Measurements from ENCODE around the gene SCRN2. TPM values are rescaled to one million over a fixed set of nuclear protein-coding genes. Genes with fewer than 3 reads are reported as not detected.
A peak's percentile ranks its signal among the peaks of the same experiment; 100 is the strongest.

Gene SCRN2
- total and polyA plus RNA-seq, 2 of the 8 experiments (the other 6 are each of a cell fraction or from before 2014, with no cell fraction given), result 24.4 to 42.3 TPM

GRCh38 chr17:47844814-47845715 is 4.0 kb upstream of the SCRN2 start:
- Histone ChIP-seq H3K9me3 (ENCODE audit: insufficient read depth in 2 of 2, low read depth in 1 of 2, low read length in 1 of 2) (no peaks in the 10 kb centered on the region), H3K4ac (replicated peaks; ENCODE audit: insufficient read length, low read depth, low read length) (no peak overlapping the region), H3K79me2 (ENCODE audit: control insufficient read depth in 1 of 2, insufficient read depth in 2 of 2, low read length in 2 of 2) (no peaks in the 10 kb centered on the region), H3K4me1 (replicated peaks in 1 of 4; ENCODE audit: control insufficient read depth in 3 of 4, insufficient read depth in 4 of 4, low read length in 3 of 4) (peaks cover 0 to 32% (median 14%) of the 10 kb centered on the region in 4 experiments; a peak in 6 of 7 replicates), H4K8ac (ENCODE audit: extremely low read depth, insufficient read depth, low read length) (no peak overlapping the region), H2BK5ac (ENCODE audit: low read depth, low read length) (no peak overlapping the region), H3K4me2 (ENCODE audit: insufficient read depth in 1 of 2, low read depth in 2 of 2, low read length in 2 of 2) (no peak overlapping the region), H2BK120ac (replicated peaks; ENCODE audit: low read depth, low read length) (no peak overlapping the region), H2BK20ac (ENCODE audit: low read length) (no peak overlapping the region), H3K23ac (ENCODE audit: insufficient read length) (no peak overlapping the region), H3K9ac (replicated peaks in 1 of 4; ENCODE audit: extremely low read depth in 1 of 4, low read depth in 3 of 4, low read length in 3 of 4) (no peak overlapping the region), H4K5ac (ENCODE audit: insufficient read length, low read depth, low read length) (no peak overlapping the region), H3K14ac (ENCODE audit: insufficient read length) (no peak overlapping the region), H4K91ac (replicated peaks; ENCODE audit: insufficient read length, low read length) (no peak overlapping the region), H3K4me3 (ENCODE audit: extremely low read depth in 1 of 4, insufficient read depth in 2 of 4, low read depth in 3 of 4, low read length in 4 of 4) (no peak overlapping the region), H2BK15ac (ENCODE audit: low read length) (0 out of 2 replicates have a peak overlapping the region, but pooled peaks have one; percentile 6), H3K36me3 (ENCODE audit: control insufficient read depth in 2 of 4, insufficient read depth in 4 of 4, low read length in 3 of 4) (no peaks in the 10 kb centered on the region), H3K79me1 (ENCODE audit: low read depth, low read length) (no peaks in the 10 kb centered on the region), H3K27me3 (replicated peaks in 1 of 4; ENCODE audit: control insufficient read depth in 3 of 4, extremely low read depth in 1 of 4, insufficient read depth in 3 of 4, low read length in 3 of 4) (peaks cover 40 to 59% (median 52%) of the 10 kb centered on the region in 4 experiments), H2AFZ (ENCODE audit: low read length) (no peak overlapping the region), H3K23me2 (ENCODE audit: low read depth, low read length) (peaks cover 9% of the 10 kb centered on the region; the same call in 1 of the 2 replicates), H4K20me1 (replicated peaks in 1 of 2; ENCODE audit: control insufficient read depth in 1 of 2, insufficient read depth in 2 of 2, low read length in 2 of 2) (peaks cover 2% of the 10 kb centered on the region in 2 experiments), H3K18ac (ENCODE audit: extremely low read depth, low read length) (no peak overlapping the region; the same call in 1 of the 2 replicates), H3K27ac (ENCODE audit: low read depth, low read length) (no peak overlapping the region), H2BK12ac (ENCODE audit: low read depth, low read length) (0 out of 2 replicates have a peak overlapping the region, but pooled peaks have one; percentile 83), H2AK5ac (ENCODE audit: low read depth, low read length) (no peak overlapping the region), H3K56ac (replicated peaks; ENCODE audit: insufficient read length, low read depth, low read length) (no peak overlapping the region)
- ChIA-PET POLR2A (ENCODE audit: partially characterized antibody) (interaction anchor here (1.2 to 12.4 kb wide), 4 partner anchors 27 to 72 kb away, joined by 3 to 134 read pairs (median 10); partner anchors contain the start of gene SP2), CTCF (ENCODE audit: partially characterized antibody) (interaction anchor here (0.8 to 33.0 kb wide), 19 partner anchors 10 to 500 kb away, joined by 3 to 1206 read pairs (median 6); partner anchors contain the start of genes CDK5RAP3, OSBPL7, PNPO and PRR15L)
- TF ChIP-seq CTCF (IDR thresholded peaks at IDR 0.05; ENCODE audit: control extremely low read depth in 1 of 3, insufficient read depth in 1 of 3, low read depth in 1 of 3, low read length in 3 of 3) (peak in 2 of 3 experiments; percentile 38 to 42; a peak in 3 of 4 replicates), RAD21 (IDR thresholded peaks at IDR 0.05 in 1 of 2, conservative IDR thresholded peaks at IDR 0.05 in 1 of 2; ENCODE audit: low read depth in 2 of 2, low read length in 2 of 2) (0 out of 4 replicates have a peak, but pooled peaks have one; percentile 6 to 17), MAX (IDR thresholded peaks at IDR 0.05) (no peak)
- FAIRE-seq (no peak), DNase-seq (ENCODE audit: low read depth in 1 of 2, low spot score in 2 of 2) (no peak)
- WGBS, 2 experiments (ENCODE audit: extremely low coverage in 1 of 2, insufficient coverage in 1 of 2, insufficient read length in 1 of 2, insufficient replicate concordance in 2 of 2, low coverage in 1 of 2, low lambda C conversion rate in 2 of 2, missing lambda C conversion rate in 1 of 2), result 81% methylated on average over 3 of the region's 4 CpGs; no CpG with 5 or more reads in 1 of the 2 experiments

Measured in H1 (cell line).